NCI-H2171 treated with DMSO at 0.1 percent for 48 hours (cell line): ENCODE results near the gene PTMA.
A peak's percentile ranks its signal among the peaks of the same experiment; 100 is the strongest.
"Not testable (repeated sequence)": the region's sequence is repeated elsewhere in the genome, so short reads cannot be mapped to it uniquely, and the experiment has no call there.

Experiments used
- DNase-seq: peaks from one replicate; lab custom pipeline; 2025; lab: John Stamatoyannopoulos, UW

Gene PTMA

DNA sequence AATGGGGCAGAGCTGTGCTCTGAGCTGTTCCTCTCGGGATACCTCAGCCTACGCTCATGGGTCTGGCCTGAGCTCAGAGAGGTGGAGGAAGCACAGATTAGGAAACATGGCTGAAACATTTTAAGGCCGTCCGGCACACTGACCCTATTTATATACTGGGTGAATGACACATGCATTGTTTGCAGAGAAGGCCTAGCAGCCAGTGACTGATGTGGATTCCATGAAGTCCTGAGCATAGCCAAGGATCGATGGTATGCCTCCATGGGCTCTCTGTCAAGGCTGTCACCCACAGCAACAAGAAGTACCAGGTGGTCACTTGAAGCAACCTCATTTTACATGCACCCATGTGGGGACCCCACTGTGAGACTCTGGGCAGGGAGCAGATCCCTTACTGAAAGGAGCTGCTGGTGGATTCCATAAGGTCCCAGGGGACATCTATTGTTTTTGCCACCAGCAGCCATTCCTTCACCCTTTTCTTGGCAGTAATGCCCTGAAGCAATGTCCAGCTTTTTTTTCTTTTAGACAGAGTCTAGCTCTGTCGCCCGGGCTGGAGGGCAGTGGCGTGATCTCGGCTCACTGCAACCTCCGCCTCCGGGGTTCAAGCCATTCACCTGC, 8.4 kb downstream of the PTMA start:
- no peak for DNase-seq

DNA sequence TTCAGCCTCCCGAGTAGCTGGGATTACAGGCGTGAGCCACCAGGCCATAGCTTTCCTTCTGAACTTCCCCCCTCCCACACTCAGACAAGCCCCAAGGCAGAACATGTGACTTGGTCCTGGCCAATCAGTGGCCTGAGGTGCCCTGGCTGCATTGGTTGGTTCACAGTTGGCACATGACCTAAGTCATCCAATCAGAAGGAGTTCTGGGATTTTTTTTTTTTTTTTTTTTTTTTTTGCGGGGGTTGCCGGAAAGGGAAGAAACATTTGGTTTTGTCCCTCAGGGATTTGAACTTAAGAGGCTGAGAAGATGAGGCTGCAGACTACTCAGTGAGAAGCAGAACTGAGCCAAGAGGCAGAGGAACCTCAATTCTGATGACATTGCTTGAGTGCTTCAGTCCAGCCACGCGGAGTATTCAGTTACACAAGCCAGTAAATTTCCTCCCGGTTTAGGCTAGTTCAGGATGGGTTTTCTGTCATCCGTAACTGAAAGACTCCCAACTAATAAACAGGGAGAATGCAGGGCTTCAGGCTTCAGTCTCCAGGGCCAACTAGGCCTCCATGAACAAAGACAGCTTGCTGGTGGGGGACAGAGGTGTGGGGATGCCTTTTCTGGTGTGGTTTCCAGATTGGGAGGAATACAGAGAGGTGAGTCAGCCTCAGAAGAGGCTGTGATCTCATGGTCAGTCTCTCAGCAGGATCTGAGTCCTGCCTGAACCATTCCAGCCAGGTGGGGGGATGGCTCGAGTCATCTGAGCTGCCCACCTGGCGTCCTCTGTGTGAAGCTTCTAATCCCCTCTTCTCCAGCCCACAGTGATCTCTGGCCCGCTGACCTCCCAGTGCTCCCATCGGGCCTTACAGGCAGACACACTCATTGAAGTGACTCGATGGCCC, 9.2 kb downstream of the PTMA start:
- peak; percentile 77 for DNase-seq

DNA sequence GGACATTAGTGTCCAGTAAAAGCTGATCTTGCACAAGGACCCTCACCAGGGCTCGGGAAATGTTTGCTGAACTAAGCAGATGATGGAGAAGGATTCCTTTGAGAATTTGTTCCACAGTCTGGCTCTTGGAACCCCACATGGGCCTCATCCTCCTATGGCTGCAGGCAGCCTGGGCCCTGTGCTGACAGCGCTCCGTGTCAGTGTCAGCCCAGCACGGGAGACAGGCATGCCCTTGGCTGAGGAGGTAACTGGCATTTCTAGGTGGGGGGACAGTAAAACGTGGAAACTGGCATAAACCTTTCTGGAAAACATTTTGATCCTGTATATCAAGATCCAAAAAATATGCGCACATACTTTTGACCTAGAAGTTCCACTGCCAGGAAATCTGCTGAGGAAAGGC, 10.5 kb downstream of the PTMA start:
- DNase-seq: no peak

DNA sequence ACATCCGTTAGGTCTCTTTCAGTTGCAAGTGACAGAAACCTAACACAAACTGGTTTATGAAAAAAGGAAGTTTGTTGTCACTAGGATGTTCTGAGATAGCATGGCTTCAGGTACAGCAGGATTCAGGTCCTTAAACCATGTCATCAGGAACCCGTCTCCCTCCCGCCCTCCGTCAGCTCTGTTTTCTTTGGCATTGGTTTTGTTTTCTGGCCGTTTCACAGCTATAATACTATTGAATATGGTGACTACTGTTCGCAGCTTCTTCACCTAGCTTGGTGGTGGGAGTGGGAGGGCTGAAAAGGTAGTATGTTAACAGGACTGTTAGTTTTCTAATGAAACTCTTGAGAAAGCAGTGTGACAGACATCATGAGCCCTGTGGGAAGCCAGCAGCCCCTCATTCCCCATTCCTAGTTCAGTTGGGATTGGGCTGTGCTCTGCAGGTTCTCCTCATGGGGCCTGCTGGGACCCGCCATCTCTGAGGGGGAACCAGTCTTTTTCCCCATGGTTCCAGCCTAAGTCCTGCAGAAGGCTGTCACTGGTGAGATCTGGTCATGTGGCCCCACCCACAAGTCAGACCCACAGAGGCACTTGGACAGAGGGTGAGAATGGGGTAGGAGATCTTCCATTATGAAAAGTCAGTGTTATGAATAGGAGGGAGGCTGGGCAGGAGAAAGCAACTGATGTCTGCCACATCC, 12.1 kb downstream of the PTMA start:
- no peak for DNase-seq

DNA sequence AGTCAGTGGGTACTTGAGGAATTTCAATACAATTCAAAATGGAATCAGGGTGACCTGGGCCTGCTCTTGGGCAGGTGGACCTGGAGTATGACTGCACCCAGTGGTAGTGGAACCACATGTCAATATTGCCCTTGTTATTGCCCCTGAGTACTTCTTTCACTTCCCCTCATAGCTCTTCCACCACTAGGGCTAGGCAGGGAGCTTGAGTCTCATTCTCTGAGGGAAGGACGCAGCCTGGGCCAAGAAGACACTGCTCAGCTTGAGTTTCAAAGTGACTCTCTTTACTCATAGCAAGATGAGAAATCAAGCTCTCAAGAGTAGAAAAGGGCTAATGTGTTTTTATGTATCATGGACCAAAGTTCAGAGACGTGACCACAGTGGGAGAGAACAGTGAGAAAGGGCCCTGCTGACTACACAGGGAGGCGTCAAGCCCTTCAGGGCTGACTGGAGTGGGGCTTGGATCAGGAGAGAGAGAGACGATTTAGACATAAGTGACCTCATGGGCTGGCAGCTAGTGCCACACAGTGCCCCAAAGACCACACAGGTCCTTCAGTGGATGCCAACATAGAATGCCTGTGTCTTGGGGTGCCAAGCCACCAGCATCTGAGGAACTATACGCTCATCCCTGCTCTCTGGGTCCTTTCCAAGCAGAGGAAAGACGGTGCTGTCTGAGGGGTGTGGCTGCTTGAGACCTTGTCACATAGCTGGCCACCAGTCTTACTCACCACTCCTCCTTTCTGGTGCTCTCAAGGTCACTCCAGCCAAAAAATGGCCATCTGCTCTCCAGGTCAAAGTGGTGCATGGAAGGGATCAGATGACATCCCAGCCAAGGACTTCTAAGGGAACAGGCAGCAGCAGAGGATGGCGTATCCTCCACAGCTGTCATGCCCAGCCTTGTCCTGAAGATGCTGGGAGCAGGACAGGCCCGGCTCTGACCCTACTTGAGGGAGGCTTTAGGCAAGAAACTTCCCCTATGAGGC, 13.0 kb downstream of the PTMA start:
- no peak for DNase-seq

DNA sequence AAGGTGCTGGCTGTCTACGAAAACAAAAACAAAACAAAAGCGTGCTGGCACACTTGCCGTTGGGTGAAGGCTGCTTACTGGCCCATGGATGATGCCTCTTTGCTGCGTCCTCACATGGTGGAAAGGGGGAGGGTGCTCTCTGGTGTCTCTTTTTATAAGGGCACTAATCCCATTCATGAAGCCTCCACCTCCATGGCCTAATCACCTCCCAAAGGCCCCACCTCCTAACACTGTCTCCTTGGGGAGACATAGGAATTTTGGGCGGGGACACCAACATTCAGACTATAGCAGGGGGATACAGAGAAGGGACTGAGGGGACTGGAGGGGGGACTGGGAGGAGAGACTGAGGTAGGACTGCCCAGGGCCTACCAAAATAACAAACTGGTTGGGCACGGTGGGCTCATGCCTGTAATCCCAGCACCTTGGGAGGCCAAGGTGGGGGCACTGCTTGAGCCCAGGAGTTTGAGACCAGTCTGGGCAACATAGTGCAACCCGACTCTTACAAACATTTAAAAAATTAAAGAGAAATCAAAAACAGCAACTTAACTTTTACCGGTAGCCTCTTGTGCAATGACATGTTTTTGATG, 14.5 kb downstream of the PTMA start:
- DNase-seq: no peak

DNA sequence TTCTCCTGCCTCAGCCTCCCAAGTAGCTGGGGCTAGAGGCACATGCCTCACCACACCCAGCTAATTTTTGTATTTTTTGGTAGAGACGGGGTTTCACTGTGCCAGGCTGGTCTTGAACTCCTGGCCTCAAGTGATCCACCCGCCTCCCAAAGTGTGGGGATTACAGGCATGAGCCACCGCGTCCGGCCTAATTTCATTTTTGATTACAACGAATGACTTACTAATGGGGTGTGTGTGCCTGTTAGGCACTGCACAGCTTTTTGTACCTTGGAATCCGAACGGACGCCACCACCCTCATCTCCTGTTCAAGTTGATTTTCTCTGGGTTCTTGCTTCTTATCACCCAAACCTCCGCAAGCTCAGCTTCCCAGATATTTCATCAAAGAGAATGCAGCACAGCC, 17.2 kb downstream of the PTMA start:
- DNase-seq: no peak

DNA sequence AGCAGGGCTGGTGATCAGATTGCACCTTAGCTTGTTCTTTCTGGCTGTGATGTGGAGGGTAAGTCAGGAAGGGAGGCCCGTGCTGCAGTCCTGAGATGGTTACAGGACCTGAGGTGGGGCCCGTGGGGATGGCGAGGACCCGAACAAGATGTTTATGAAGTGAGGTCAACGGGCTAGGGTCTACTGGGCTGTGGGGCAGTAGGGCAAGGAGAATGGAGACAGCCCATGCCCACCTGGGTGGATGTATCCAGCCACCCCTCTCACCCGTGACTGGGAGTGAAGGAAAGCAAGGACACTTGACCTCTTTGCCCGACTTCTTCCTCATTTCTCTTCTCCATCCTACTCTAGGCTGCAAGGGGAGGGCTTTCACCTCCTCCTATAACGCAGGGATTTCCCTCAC, 18.0 kb downstream of the PTMA start:
- DNase-seq: no peak

DNA sequence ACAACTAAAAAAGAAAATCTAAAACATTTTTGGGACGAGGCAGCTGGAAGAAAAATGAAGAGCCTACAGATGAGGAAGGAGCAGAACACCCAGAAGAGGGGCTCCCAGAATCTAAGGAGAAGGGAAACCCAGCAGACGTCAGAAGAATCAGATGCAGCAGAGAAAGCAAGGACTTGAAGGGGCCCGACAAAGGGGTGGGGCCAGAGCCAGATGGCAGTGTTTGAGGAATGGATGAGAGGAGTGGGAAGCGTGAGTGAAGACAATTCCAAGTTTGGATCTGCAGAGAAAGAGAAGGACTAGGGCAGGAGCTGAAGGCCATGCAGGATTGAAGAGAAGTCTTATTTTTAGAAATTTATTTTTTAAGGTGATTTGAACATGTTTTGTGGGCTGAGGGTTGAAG, 19.3 kb downstream of the PTMA start:
- DNase-seq: peak; percentile 51

DNA sequence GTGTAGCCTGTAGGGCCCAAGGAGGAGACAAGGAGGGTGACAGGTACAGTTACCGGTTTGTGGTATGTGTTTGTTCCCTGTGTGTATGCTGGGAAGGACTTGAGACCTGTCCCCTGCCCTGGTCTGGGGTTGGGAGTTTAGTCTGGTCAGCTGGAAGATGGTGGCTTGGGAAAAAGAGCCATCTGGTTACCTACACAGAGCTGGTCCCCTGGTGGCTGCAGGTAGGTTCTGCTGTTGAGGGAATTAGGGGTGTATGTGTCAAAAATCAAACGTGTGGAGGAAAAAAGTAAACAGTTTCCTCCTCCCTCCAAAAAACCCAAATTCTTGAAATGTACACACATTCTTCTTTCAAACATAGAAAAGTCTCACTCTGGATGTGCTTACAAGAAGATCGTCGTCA, 24.3 kb downstream of the PTMA start:
- DNase-seq: no peak

DNA sequence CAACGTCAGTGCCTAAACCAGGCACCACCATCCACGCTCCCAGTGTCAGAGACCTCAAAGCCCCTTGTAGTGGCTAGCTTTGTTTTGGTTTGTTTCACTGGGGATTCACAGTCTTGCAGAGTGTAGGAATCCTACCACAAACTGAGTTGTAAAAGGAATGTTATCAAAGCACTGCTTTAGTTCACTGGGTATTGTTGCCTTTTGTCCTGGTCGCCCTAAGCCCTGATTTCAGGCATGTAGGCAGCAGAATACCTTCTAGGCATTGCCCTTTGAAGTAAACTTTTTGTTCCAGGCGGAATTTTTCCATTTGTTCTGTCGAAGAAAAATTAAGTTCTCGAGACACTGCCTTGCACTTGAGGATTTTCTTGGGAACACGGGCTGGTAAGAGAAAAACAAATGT, 29.4 kb downstream of the PTMA start:
- DNase-seq: no peak

DNA sequence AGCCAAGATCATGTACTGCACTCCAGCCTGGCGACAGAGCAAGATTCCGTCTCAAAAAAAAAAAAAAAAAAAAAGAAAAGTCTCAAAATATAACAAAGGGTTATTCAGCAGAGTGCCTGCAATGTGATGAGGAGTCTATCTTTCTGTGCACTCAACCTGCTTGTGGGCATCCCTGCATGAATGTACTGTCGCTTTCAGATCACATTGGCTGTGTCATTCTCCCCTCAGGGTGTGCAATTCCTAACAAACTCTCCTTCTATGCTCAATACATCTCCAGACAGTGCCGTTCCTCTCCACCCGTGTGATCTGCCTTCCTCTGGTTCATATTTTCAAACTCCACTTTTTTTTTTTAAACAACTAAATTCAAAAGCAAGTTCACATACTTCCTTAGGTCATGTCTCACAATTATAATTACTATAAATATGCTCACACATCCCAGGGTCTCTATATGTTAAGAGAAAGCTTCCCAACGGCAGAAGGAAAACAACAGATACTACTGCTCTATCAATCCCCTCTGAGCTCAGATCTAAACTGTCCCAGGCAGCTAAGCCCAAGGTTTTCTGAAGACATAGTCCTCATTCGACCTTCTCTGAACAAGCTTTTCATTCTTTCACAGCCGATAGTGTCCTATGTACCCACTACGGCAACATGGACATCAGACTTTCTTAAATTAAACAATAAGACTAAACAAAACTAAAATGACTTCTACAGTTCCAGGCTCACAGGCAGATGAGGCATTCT, 35.2 kb downstream of the PTMA start:
- no peak for DNase-seq

DNA sequence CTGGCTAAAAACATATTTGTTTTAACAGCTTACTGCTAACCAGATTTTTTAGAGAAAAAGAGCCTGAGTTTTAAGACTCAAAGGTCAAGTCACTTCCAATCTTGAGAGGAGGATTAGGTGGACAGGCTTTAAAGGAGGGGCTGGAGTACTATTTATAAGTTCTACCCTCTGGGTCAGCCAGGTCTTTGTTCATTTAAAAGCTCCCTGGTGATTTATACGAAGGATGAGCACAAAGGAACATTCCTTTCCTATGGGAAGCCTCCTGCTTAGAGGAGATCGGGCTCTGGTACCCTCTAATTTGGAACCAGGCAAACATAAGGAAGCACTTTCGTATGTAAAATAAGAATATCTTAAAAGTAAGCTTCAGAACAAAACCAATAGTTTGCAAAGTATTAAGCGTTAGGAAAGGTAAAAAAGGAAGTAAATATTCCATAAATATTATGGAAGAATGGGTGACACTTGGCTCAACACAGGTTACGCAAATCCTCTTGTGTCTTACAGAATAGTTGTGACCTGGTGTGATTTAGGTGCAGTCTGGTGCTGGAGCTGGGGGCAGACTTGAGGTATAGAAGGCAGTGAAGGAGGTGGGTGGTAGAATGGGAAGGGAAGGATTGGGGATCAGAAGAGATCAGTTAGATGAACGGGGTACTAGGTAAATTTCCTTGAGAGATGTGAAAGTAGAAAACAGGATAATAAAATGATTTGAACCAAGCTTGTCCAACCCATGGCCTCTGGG, 37.1 kb downstream of the PTMA start:
- no peak for DNase-seq

DNA sequence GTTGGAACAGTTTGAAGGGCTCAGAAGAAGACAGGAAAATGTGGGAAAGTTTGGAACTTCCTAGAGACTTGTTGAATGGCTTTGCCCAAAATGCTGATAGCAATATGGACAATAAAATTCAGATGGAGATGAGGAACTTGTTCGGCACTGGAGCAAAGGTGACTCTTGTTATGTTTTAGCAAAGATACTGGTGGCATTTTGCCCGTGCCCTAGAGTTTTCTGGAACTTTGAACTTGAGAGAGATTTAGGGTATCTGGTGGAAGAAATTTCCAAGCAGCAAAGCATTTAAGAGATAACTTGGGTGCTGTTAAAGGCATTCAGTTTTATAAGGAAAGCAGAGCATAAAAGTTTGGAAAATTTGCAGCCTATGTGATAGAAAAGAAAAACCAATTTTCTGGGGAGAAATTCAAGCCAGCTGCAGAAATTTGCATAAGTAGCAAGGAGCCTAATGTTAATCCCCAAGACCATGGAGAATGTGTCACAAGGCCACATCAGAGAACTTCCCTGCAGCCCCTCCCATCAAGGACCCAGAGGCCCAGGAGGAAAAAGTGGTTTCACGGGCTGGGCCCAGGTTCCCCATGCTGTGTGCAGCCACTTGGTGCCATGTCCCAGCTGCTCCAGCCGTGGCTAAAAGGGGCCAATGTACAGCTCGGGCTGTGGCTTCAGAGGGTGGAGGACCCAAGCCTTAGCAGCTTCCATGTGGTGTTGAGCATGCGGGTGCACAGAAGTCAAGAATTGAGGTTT, 40.0 kb downstream of the PTMA start:
- DNase-seq: not testable (repeated sequence)

DNA sequence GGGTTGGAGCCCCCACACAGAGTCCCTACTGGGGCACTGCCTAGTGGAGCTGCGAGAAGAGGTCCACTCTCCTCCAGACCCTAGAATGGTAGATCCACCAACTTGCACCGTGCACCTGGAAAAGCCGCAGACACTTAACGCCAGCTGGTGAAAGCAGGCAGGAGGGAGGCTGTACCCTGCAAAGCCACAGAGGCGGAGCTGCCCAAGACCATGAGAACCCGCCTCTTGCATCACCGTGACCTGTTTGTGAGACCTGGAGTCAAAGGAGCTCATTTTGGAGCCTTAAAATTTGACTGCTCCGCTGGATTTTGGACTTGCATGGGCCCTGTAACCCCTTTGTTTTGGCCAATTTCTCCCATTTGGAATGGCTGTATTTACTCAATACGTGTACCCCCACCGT, 40.7 kb downstream of the PTMA start:
- not testable (repeated sequence) for DNase-seq

DNA sequence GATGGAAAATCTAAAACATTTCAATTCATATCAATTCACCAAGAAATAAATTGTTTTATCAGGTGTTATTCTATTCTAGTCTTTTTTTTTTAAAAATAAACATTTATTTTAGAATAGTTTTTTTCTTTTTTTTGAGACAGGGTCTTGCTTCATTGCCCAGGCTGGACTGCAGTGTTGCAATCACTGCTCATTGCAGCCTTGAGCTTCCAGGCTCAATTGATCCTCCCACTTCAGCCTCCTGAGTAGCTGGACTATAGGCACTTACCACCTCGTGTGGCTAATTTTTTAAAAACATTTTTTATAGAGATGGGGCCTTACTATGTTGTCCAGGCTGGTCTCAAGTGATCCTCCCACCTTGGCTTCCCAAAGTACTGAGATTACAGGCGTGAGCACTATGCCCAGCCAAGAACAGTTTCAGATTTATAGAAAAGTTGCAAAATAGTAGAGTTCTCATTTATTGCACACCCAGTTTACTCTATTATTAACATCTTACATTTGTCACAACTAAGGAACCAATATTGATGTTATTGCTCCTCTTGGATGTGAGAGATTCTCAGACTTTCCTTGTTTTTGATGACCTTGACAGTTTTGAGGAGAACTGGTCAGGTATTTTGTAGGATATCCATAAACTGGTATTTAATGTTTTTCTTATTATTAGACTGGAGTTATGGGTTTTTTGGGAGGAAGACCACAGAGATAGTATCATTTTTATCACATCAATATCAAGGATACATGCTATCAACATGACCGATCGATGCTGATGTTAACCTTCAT, 42.9 kb downstream of the PTMA start:
- no peak for DNase-seq

DNA sequence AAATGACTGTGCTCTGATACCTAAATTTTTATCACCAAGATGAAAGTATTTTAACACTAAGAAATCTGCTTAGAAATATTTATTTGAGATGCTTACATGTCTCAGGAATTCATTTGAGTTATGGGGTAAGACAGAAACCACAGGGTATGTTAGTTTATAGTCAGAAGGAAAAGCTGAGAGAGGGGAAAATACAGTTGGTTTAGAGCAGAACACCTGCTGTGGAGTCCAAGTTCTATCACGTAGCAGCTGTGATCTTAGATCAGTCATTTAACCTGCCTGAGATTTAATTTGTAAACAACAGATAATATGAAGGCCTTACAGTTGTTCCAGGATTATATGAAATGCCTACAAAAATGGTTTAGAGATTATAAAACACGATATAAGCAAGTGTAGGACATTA, 43.7 kb downstream of the PTMA start:
- DNase-seq: no peak

DNA sequence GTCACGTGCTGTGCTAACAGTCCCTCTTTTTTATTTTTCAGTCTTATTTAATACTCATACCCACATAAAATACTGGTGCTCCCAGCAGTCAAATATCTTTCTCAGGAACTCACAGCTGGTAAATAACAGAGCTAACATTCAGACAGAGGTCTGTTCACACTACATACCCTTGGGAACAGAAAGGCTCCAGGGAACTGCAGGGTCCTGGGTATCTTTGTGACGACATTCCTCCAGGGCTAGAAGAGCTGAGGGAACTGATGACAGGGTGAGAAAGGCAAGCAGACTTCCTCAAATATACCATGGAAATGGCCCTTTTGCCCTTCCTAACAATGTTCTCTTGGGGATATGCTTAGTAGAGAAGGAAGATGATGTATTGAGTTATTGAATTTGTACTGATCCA, 53.4 kb downstream of the PTMA start:
- DNase-seq: no peak
